Muscle layer of duodenum (tissue), 2 donors: ENCODE data around the gene DNAJB13.

Experiments
- H3K27ac ChIP-seq: one replicate; pipeline ENCODE4 v1.7.0; 2013; ENCODE audit warnings: mild to moderate bottlenecking, low read length
- H3K27me3 ChIP-seq: one replicate; pipeline ENCODE4 v1.7.0; 2013; ENCODE audit warnings: low read depth, mild to moderate bottlenecking, control low read depth, low read length
- H3K36me3 ChIP-seq, 2 donors: one replicate each; pipeline ENCODE4 v1.7.0; 2013; ENCODE audit warnings: low read length in 2 of 2, control low read depth in 1 of 2, mild to moderate bottlenecking in 1 of 2; ENCODE audit not compliant: insufficient read depth in 2 of 2, control insufficient read depth in 1 of 2
- H3K4me1 ChIP-seq, 2 donors: one replicate each; pipeline ENCODE4 v1.7.0; 2013; ENCODE audit warnings: low read length in 2 of 2, mild to moderate bottlenecking in 2 of 2, control low read depth in 1 of 2, moderate library complexity in 1 of 2; ENCODE audit not compliant: insufficient read depth in 2 of 2, control insufficient read depth in 1 of 2
- H3K4me3 ChIP-seq, 2 donors: one replicate each; pipeline ENCODE4 v1.7.0; 2013; ENCODE audit warnings: low read length in 2 of 2, low read depth in 1 of 2, mild to moderate bottlenecking in 1 of 2
- H3K9me3 ChIP-seq, 2 donors: one replicate each; pipeline ENCODE4 v1.7.0; 2013; ENCODE audit warnings: low read length in 2 of 2, control low read depth in 1 of 2, mild to moderate bottlenecking in 1 of 2; ENCODE audit not compliant: control insufficient read depth in 1 of 2
- donor health status: healthy.

DNAJB13 gene

DNA sequence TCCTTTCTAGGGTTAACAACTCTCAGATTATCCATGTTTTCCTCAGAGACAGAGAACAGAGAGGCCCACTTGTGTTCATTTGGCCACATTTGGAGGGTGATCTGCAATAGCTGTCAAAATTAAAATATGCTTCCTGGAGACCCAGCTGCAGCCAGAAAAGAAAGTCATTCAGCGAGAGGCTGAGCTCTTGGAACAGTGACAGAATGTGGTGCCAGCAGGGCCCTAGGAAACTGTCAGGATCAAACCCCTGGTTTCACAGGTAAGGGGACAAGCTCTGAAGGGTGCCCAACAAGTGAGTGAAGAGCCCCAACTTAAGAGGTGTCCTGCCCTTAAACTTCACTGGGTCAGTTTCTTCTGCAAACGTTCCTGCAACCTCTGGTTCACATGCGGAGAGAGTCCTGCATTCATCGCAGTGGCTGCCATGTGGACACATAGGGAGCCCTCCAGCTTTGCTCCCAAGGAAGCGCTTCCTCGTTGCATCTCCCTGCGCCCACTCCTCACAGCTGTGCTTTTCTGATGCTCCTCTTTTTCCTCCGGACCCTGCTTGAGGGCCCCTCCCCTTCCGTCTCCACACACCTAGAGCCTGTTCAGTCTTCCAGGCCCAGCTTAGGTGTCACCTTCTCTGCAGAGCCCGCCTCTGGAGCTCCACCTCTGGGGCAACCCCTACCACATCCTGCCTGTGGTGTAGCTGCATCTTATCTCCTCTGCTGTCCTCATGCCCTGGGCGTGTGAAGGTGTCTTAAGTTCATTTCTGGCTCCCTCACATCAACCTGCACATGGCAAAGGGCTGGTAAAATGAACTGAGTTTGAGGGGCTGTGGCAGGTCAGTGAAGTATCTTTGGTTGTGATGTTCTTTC lies 54.2 kb downstream of the DNAJB13 start:
- Histone ChIP-seq H3K27ac (no peak overlapping the region), H3K27me3 (no peaks in the 10 kb centered on the region), H3K36me3 (peaks cover 5 to 16% of the 10 kb centered on the region in 2 donors), H3K4me1 (peaks cover 0 to 7% of the 10 kb centered on the region in 2 donors), H3K9me3 (no peaks in the 10 kb centered on the region), H3K4me3 (no peak overlapping the region)

DNA sequence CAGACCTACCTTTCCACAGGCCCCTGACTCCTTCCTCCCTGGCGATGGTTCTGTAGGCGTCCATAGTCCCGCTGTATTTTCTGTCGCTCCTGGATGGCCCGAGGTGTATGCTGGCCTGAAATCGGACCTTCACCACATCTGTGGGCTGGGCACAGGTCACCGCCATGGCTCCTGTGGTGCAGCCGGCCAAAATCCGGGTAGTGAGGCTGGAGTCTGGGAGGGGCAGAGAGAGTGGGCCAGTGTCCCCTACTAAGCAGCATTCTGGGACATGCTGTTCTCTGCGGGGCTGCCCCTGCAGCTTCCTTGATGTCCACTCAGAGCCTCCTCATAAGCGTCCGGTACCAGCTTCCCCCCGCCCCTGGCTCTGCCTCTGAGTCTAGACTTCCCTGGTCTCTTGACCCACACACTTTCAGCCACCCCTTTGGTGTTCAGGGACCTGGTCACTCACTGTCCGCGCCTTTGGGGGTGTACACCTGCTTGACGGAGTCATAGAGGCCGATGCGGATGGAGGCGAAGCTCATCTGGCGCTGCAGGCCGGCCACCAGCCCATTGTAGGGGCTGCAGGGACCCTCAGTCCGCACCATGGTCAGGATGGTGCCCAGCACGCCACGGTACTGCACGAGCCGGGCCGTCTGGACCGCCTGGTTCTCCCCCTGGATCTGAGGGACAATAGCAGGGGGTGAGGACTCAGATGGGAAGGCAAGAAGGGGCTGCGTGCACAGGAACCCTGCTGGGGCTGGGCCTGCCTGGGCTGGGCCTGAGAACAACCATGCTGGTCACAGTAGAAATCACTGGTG lies 55.1 kb downstream of the DNAJB13 start:
- Histone ChIP-seq H3K4me1 (peaks cover 3 to 9% of the 10 kb centered on the region in 2 donors), H3K27me3 (no peaks in the 10 kb centered on the region), H3K4me3 (no peak overlapping the region), H3K36me3 (peaks cover 5 to 16% of the 10 kb centered on the region in 2 donors), H3K9me3 (no peaks in the 10 kb centered on the region), H3K27ac (no peak overlapping the region)

DNA sequence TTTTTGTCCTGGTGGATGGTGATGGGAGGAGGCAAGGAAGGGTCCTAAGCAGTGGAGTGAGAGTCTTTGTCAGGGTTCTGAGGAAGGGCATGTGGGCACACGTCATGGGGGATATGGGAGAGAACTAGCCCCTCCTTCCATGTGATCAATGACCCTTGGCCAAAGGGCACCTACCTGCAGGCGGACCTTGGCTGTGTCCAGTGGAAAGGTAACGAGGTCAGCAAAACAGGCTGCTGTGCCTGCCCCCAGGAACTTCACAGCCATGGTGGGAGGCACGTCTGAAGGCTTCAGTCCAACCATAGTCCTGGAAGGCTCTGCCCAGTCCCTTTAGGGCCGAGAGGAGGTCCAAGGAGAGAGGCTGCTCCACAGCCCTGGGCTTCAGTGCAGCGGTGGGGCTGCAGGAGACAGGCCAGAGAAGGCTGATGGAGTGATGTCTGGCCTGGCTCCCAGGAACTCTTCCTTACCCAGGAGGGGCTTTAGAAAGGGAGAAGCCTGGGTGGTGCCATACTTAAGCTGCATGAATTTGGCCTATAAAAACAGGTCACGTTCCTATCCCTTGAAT lies 56.0 kb downstream of the DNAJB13 start:
- Histone ChIP-seq H3K27ac (no peak overlapping the region), H3K9me3 (no peaks in the 10 kb centered on the region), H3K4me1 (peaks cover 6 to 14% of the 10 kb centered on the region in 2 donors), H3K27me3 (no peaks in the 10 kb centered on the region), H3K36me3 (peaks cover 5 to 16% of the 10 kb centered on the region in 2 donors), H3K4me3 (no peak overlapping the region)

DNA sequence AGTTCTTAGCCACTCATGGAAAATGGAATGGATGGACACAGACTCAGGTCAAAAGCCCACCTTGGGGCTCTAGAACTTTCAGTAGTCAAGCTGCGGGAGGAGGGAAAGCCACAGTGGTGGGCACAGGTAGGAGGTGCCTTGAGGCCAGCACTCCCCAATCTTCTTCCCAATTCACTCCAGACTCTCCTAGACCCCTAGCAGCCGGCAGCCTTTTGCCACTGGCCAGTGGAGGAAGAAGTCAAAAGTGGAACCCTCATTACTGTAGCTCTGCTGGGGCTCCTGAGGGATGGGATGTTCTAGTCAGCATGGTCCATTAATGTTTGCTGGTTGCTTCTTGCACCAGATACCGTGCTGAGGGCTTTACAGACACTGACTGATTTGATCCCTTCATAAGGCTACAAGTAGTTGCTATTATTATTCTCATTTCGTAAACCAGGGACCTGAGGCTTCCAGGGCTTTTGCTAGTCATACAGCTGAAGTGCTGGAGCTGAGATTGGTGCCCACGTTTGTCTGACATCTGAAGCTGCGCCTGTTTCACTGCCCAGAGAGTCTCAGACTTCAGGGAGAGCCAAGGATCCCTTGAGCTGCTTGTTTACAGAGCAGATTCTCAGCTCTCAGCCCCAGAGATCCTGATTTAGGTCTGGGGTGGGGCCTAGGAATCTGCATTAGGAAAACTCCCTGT lies 57.0 kb downstream of the DNAJB13 start:
- Histone ChIP-seq H3K27ac (no peak overlapping the region), H3K36me3 (peaks cover 5 to 14% of the 10 kb centered on the region in 2 donors), H3K4me3 (no peak overlapping the region), H3K27me3 (no peaks in the 10 kb centered on the region), H3K4me1 (peaks cover 6 to 14% of the 10 kb centered on the region in 2 donors), H3K9me3 (no peaks in the 10 kb centered on the region)

DNA sequence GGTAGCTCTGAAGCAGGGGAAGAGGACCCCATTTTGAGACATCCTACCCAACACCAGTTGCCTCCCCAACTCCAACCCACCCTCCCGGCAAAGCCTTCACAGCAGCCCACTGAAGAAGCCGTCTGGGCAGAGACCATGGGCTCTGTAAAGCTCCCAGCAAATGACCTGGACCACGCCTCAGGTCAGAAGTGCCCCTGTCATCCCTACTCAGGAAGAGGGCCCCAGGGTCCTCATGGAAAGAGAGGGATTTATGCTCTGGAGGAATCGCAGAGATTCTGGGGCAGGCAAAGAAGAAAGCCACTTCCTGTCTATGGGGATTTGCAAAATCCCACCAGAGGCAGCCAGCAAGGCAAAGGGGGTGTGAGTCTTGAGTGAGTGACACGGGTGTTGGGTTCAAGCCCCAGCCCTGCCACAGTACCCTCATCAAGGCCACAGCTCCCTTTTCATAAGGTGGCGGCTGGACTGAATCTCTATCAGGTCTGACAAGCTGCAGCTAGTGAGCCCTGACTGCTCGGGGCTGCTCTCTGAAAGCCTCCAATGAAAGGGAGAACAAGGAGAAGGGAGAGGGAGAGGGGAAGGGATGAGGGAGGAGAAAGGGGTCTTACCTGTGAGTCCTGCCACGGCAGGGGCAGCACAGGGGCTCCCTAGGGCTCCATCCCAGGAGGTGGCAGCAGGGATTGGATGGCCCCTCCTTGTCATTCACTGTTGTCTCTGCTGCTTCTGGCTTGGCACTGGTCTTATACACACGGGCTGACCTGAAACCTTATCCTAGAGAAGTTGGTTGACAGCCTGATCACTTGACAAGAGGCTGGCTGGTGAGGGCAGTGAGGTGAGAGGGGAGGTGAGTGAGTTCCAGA lies 57.8 kb downstream of the DNAJB13 start, which contains the start of gene UCP3:
TSS of gene UCP3 (minus strand) at position 713 of the 857 bp plus-strand sequence. CDS start 2,043 bp downstream, outside the sequence.
- Histone ChIP-seq H3K4me3 (no peak within 1 kb of the TSS), H3K27ac (no peak within 1 kb of the TSS), H3K4me1 (peaks cover 6 to 14% of the 10 kb centered on the region in 2 donors), H3K27me3 (no peaks in the 10 kb centered on the region), H3K9me3 (no peaks in the 10 kb centered on the region), H3K36me3 (peaks cover under 1 to 14% of the 10 kb centered on the region in 2 donors)

DNA sequence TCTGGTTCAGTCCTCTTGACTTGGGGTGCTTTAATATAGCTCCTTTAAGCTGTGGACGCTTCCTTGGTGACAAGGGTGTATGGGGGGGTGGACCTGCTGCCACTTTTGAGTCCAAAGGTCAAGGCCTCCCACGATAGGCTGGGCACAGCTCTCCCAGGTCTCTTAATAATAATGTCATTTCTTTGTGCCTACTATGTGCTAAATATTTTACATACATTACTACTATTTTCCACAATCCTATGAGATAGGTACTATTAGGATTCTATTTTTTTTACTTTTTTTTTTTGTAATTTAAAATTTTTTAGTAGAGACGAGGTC lies 58.4 kb downstream of the DNAJB13 start:
- Histone ChIP-seq H3K36me3 (peaks cover 0 to 16% of the 10 kb centered on the region in 2 donors), H3K4me3 (no peak overlapping the region), H3K4me1 (peaks cover 6 to 14% of the 10 kb centered on the region in 2 donors), H3K9me3 (no peaks in the 10 kb centered on the region), H3K27me3 (no peaks in the 10 kb centered on the region), H3K27ac (no peak overlapping the region)

DNA sequence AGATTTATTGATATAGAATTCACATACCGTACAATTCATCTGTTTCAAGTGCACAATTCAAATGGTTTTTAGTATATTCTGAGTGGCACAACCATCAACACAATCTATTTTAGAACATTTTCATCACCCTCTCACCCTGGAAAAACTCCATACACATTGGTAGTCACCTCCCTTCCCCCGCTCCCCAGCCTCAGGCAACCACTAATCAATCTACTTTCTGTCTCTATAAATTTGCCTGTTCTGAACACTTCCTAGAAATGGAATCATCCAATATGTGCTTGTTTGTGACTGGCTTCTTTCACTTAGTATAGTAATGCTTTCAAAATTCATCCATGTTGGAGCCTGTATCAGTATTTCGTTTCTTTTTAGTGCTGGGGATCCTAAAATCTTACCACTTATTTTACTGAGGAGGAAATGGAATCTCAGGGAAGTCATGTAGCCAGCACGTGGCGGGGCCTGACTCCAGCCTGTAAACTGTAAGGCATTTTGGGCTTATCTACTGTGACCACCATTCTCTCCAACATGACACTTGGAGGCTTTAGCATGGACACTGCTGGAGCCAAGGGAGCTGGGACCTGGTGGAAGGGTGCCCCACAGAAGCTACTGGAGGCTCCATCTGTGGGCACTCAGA lies 59.0 kb downstream of the DNAJB13 start:
- Histone ChIP-seq H3K4me1 (peaks cover 6 to 8% of the 10 kb centered on the region in 2 donors), H3K36me3 (peaks cover 0 to 17% of the 10 kb centered on the region in 2 donors), H3K9me3 (no peaks in the 10 kb centered on the region), H3K27ac (no peak overlapping the region), H3K4me3 (no peak overlapping the region), H3K27me3 (no peaks in the 10 kb centered on the region)

DNA sequence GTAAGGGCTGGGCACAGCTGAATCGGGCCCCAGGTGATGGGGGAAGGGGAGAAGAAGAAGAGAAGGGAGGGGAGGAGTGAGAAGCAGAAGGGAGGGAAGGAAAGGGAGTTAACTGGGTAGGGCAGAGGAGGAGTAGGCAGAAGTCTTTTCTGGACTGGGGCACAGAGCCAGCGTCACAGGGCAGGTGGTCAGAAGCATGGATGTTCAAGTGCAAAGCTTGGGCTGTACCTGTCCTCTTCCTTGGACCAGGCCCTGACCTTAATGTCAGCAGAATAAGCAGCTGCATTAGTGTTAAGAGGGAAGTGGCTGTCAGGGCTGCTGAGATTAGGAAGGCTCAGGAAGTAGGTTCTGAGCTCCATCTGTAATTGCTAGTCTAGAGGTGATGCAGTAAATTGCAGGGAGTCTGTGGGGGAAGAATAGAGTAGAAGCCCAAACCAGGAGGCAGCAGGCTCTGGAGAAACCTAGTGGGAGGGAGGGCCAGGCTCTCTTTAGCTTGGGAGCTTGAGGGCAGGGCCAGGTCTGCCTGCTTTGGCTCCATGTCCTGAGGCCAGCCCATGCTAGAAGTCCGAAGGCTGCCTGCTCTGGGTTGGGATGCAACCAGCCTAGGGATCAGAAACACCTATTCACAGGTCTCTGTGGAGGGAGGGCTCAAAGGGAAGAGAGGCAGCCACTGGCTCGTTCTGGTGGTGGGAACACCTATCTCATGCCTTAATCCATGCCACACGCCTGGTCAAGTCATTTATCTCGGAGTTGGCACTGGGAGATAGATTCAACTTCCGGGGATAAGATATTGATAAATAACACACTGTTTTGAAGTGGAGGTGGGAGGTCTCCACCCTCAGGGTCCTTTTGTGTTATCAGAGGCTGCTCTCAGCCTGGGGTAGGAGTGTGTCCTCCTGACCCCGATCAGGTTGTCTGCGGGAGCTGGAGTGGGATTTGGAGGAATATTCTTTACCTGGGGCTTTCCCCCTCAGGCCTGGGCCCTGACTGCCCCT lies 59.8 kb downstream of the DNAJB13 start:
- Histone ChIP-seq H3K27ac (no peak overlapping the region), H3K4me3 (no peak overlapping the region)

DNA sequence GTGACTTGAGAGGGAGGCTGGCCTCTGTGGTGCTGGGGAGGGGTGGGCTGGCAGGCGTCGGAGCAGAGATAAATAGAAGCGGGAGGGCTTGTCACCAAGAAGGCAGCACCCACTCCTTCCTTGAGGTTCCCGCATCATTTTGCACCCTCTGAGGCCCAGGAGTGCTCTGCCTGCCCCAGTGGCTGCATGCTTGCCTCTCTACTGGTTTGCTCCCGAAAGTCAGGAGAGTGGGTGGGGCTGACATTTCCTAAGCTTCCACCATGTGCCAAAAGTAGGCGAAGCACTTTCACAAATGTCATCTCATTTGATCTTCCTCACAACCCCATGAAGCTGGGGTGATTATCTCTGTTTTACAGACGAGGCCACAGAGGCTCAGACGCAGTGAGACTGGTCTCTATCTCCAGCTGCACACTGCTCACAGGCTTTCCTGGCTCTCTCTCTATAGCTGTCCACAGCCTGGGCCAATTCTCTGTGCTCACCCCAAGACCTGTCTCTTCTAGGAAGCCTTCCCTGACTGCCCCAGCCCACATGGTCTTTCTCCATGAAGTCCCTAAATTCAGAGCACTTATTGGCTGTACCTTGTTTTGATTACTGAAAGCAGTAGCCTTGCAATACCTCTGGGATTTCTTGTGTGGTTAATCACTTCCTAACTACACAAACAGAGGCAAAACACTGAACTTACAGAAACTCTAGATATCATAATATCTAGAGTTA lies 60.7 kb downstream of the DNAJB13 start:
- H3K36me3 ChIP-seq, result peaks cover 0 to 20% of the 10 kb centered on the region in 2 donors

More for the DNA sequence above, 59.8 kb downstream of the DNAJB13 start:
- no peaks in the 10 kb centered on the region for H3K9me3 ChIP-seq
- peaks cover 0 to 16% of the 10 kb centered on the region in 2 donors for H3K36me3 ChIP-seq
- peaks cover 6 to 7% of the 10 kb centered on the region in 2 donors for H3K4me1 ChIP-seq
- no peaks in the 10 kb centered on the region for H3K27me3 ChIP-seq

More for the DNA sequence above, 60.7 kb downstream of the DNAJB13 start:
- Histone ChIP-seq H3K4me3 (no peak overlapping the region), H3K27ac (no peak overlapping the region), H3K9me3 (no peaks in the 10 kb centered on the region), H3K27me3 (no peaks in the 10 kb centered on the region), H3K4me1 (peaks cover 6 to 7% of the 10 kb centered on the region in 2 donors)
